ENCODE results near the gene RTTN. TPM values are rescaled to one million over a fixed set of nuclear protein-coding genes. Genes with fewer than 3 reads are reported as not detected.
"Not testable (repeated sequence)": the region's sequence is repeated elsewhere in the genome, so short reads cannot be mapped to it uniquely, and the experiment has no call there.

RTTN gene
- total RNA-seq (2021; fragmentation: NEBNext Ultra II Directional; extraction: Animal tissue kit (Norgen Biotek cat#: 25700)) = 10 to 100 TPM in 4 of 6 experiments, 1 to 10 TPM in 2; 7.7 to 15.9 (median 11.7) TPM
- long read RNA-seq, partial matches to known transcripts = 17 of 23 reads
- long read RNA-seq, other reads (novel, unspliced or antisense) = 6 of 23 reads

DNA sequence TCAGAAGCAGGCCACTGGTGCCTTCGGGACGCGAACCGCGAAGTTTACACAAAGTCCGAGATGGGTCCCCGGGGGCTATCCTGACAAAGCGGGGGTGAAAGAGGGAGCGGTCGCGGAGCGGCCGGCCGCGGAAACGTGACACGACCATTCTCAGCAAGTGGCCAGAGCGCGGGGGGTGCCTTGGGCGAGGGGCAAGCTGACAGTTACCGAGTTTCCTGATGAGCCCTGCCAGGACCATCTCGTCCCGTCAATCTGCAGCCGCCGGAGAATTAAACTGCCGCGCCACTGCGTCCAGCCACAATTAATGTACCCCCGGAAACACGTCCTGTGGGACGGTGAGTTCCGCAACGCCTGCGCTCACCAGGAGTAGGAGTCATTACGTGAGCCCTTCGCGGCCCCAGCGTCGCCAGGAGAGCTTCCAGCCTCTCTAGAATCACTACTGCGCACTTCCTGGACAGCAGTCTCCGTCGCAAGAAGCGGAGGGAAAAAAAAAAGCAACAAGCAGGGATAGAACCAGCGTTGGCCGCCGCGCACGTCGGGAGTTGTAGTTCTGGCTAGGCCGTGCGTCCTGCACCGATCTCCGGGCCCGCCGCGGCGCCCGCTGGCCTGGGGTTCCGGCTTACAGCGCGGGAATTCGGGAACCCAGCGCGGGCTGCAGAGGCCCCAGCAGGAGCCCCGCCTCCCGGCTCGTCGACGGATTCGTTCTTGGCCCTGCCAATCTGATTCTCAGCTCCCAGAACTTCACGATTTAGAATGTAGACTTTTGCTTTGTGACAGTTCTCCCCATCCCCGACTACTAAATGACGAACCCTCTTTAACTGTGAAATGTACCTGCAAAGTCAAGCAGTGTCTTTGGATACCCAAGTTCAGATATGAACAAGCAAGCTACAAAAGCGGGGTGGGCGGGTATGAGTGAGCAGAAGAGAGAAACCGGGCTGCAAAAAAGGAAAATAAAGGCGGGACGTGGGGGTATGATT lies at the start of gene RTTN:
Gene RTTN (minus strand): TSS at position 267 of the 977 bp plus-strand sequence. CDS start 29 bp downstream, at position 238.
- TF ChIP-seq CTCF (IDR thresholded peaks at IDR 0.05) = no peak; the same call in 1 of the 2 replicates
- no peaks in the 10 kb centered on the region for H3K9me3 Mint-ChIP-seq
- no peaks in the 10 kb centered on the region for H3K27me3 Mint-ChIP-seq (ENCODE audit: insufficient read depth)
- DNase-seq = peak; percentile 93
- peak within 1 kb of the TSS; percentile 100 for H3K27ac Mint-ChIP-seq
- peaks cover 4% of the 10 kb centered on the region; the same call in 1 of the 2 replicates for H3K36me3 Mint-ChIP-seq (ENCODE audit: low read depth)
- H3K4me1 Mint-ChIP-seq (ENCODE audit: low read depth) = peaks cover 52% of the 10 kb centered on the region
- H3K4me3 Mint-ChIP-seq = peak within 1 kb of the TSS; percentile 99

GRCh38 chr18:70250781-70251180 lies 45.3 kb upstream of the RTTN start:
- no peaks in the 10 kb centered on the region for H3K36me3 Mint-ChIP-seq (ENCODE audit: low read depth)
- DNase-seq = no peak
- peaks cover 2% of the 10 kb centered on the region for H3K27me3 Mint-ChIP-seq (ENCODE audit: insufficient read depth)
- H3K9me3 Mint-ChIP-seq = no peaks in the 10 kb centered on the region
- no peak for TF ChIP-seq CTCF (IDR thresholded peaks at IDR 0.05)
- peaks cover 16% of the 10 kb centered on the region for H3K4me1 Mint-ChIP-seq (ENCODE audit: low read depth)
- H3K4me3 Mint-ChIP-seq = no peak overlapping the region
- H3K27ac Mint-ChIP-seq = no peak overlapping the region

DNA sequence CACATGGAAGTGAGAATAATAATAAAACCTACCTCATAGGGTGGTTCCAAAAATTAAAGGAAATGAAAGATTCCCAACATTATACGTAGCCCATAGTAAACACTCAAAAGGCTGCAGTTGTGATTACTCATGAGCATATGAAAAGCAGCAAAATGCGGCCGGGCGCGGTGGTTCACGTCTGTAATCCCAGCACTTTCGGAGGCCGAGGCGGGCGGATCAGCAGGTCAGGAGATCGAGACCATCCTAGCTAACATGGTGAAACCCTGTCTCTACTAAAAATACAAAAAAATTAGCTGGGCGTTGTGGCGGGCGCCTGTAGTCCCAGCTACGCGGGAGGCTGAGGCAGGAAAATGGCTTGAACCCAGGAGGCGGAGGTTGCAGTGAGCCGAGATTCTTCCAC lies 44.4 kb upstream of the RTTN start:
- H3K4me3 Mint-ChIP-seq; H3K36me3 Mint-ChIP-seq (ENCODE audit: low read depth); H3K27ac Mint-ChIP-seq; DNase-seq; H3K9me3 Mint-ChIP-seq; H3K27me3 Mint-ChIP-seq (ENCODE audit: insufficient read depth): not testable (repeated sequence)
- H3K4me1 Mint-ChIP-seq (ENCODE audit: low read depth) = peaks cover 17% of the 10 kb centered on the region

GRCh38 chr18:70249118-70249517 lies 43.6 kb upstream of the RTTN start:
- Mint-ChIP-seq H3K4me1 (ENCODE audit: low read depth) (peaks cover 17% of the 10 kb centered on the region), H3K9me3 (no peaks in the 10 kb centered on the region), H3K27me3 (ENCODE audit: insufficient read depth) (peaks cover 2% of the 10 kb centered on the region), H3K27ac (peak overlapping the region; percentile 30; the same call in 1 of the 2 replicates), H3K4me3 (no peak overlapping the region), H3K36me3 (ENCODE audit: low read depth) (no peaks in the 10 kb centered on the region)
- peak; percentile 29 for DNase-seq
- TF ChIP-seq CTCF (IDR thresholded peaks at IDR 0.05) = no peak

GRCh38 chr18:70246061-70246466 lies 40.6 kb upstream of the RTTN start:
- DNase-seq = no peak
- Mint-ChIP-seq H3K4me1 (ENCODE audit: low read depth) (peaks cover 17% of the 10 kb centered on the region), H3K36me3 (ENCODE audit: low read depth) (no peaks in the 10 kb centered on the region), H3K4me3 (peak overlapping the region; percentile 60), H3K9me3 (no peaks in the 10 kb centered on the region), H3K27me3 (ENCODE audit: insufficient read depth) (peaks cover under 1% of the 10 kb centered on the region; the same call in 1 of the 2 replicates), H3K27ac (no peak overlapping the region)
- no peak for TF ChIP-seq CTCF (IDR thresholded peaks at IDR 0.05)

Data from HFFc6 (cell line).